Endothelial cell of umbilical vein (primary cell): ENCODE measurements around the gene MAFF. TPM values are rescaled to one million over a fixed set of nuclear protein-coding genes. Genes with fewer than 3 reads are reported as not detected.

Source experiments
- BruUV-seq: library from RNA; stranded (reverse); fragments of 400-500 nt; replicated peaks from 2 replicates; lab custom pipeline; 2021; lab: Mats Ljungman, UMichigan
- CTCF ChIA-PET: fragments of 300-600, 350-600 bp; sonication (Branson Sonifier 250); formaldehyde crosslinking; loops from one replicate; lab custom pipeline; 2021; ENCODE audit warnings: antibody characterized with exemption, inconsistent platforms; lab: Charles Lee
- POLR2A ChIA-PET: fragments of 300-600, 350-600 bp; sonication (Branson Sonifier 250); formaldehyde crosslinking; loops from one replicate; lab custom pipeline; 2021; ENCODE audit warnings: antibody characterized with exemption, inconsistent platforms; lab: Charles Lee
- DNase-seq: peaks from one replicate; pipeline ENCODE4 v3.0.0-alpha.2; 2011; ENCODE audit warnings: low read depth, low spot score
- FAIRE-seq: peaks from 2 replicates; lab custom pipeline; 2011; peaks lifted over from hg19 to GRCh38; lab: Jason Lieb, UNC
- H2AFZ ChIP-seq: 2 replicates; pipeline ENCODE4 v1.6.0; 2012; ENCODE audit warnings: low read depth, low read length, control low read depth, inconsistent platforms
- H3K27ac ChIP-seq: 2 replicates; pipeline ENCODE4 v1.5.1; 2011; ENCODE audit warnings: low read depth, mild to moderate bottlenecking, control low read depth, low read length, moderate library complexity; ENCODE audit not compliant: insufficient read depth
- H3K27me3 ChIP-seq, 2 experiments: 2 replicates each; pipeline versions ENCODE4 v1.6.0 to v1.6.1; 2011; ENCODE audit warnings: low read length in 2 of 2, mixed read lengths in 1 of 2; ENCODE audit not compliant: control insufficient read depth in 2 of 2, insufficient read depth in 2 of 2
- H3K36me3 ChIP-seq, 2 experiments: 2 replicates in 1 of 2; 3 replicates in 1 of 2; pipeline ENCODE4 v1.5.1; 2011; ENCODE audit warnings: low read length in 2 of 2, mild to moderate bottlenecking in 1 of 2, moderate library complexity in 1 of 2; ENCODE audit not compliant: control insufficient read depth in 2 of 2, insufficient read depth in 2 of 2; ENCODE audit errors: extremely low read depth in 1 of 2
- H3K4me1 ChIP-seq: 3 replicates; pipeline ENCODE4 v1.5.1; 2011; ENCODE audit warnings: mild to moderate bottlenecking, low read length; ENCODE audit not compliant: control insufficient read depth, insufficient read depth; ENCODE audit errors: extremely low read depth
- H3K4me2 ChIP-seq: 2 replicates; pipeline ENCODE4 v1.6.1; 2011; ENCODE audit warnings: low read length, control low read depth, mixed read lengths; ENCODE audit not compliant: insufficient read depth
- H3K4me3 ChIP-seq, 3 experiments: fragments of 200-600 bp in 1 of 3; sonication (generic), shearing (Covaris generic) in 1 of 3; replicated peaks in 1 of 3; 2 replicates each; pipeline ENCODE4 v1.5.1; 2011 to 2016; ENCODE audit warnings: control low read depth in 3 of 3, low read length in 3 of 3, mild to moderate bottlenecking in 2 of 3, inconsistent platforms in 1 of 3, low read depth in 1 of 3, moderate library complexity in 1 of 3; ENCODE audit not compliant: insufficient read depth in 1 of 3
- H3K79me2 ChIP-seq: 2 replicates; pipeline ENCODE4 v1.6.0; 2012; ENCODE audit warnings: low read length, inconsistent platforms; ENCODE audit not compliant: control insufficient read depth, insufficient read depth
- H3K9ac ChIP-seq: replicated peaks from 2 replicates; pipeline ENCODE3; 2011; ENCODE audit warnings: low read length, control low read depth; ENCODE audit not compliant: insufficient read depth; ENCODE audit errors: extremely low read depth
- H3K9me1 ChIP-seq: replicated peaks from 3 replicates; pipeline ENCODE4 v1.6.0; 2011; ENCODE audit warnings: mild to moderate bottlenecking, low read length; ENCODE audit not compliant: control insufficient read depth, insufficient read depth; ENCODE audit errors: extremely low read depth
- H3K9me3 ChIP-seq: replicated peaks from 2 replicates; pipeline ENCODE4 v1.5.1; 2012; ENCODE audit warnings: low read length, inconsistent platforms; ENCODE audit not compliant: control insufficient read depth, insufficient read depth
- H4K20me1 ChIP-seq: replicated peaks from 2 replicates; pipeline ENCODE3; 2011; ENCODE audit warnings: mild to moderate bottlenecking, low read length; ENCODE audit not compliant: control insufficient read depth, insufficient read depth; ENCODE audit errors: extremely low read depth
- MYC ChIP-seq: IDR thresholded peaks from one replicate; pipeline ENCODE4 v1.6.1; 2011; ENCODE audit warnings: mild to moderate bottlenecking, low read depth, low read length
- POLR2A ChIP-seq: IDR thresholded peaks from 2 replicates; pipeline ENCODE4 v1.6.1; 2012; ENCODE audit warnings: low read depth, mild to moderate bottlenecking, control low read depth, low read length
- POLR2AphosphoS5 ChIP-seq: IDR thresholded peaks from 2 replicates; pipeline ENCODE4 v1.6.1; 2012; ENCODE audit warnings: low read depth, mild to moderate bottlenecking, control low read depth, low read length, moderate library complexity; ENCODE audit not compliant: insufficient read depth
- dilution Hi-C: fragments of 300-500 bp; cut with MboI; formaldehyde crosslinking; loops from one replicate; pipeline ENCODE4 v1.15.0; 2019; ENCODE audit warnings: low sequenced_read_pairs; ENCODE audit not compliant: extremely low pct_ligation_motif_present
- intact Hi-C: fragments of 100-400 bp; cut with micrococcal nuclease; formaldehyde crosslinking; loops from one replicate; pipeline ENCODE4 v1.10.0; 2022
- polyA plus RNA-seq, 4 experiments: library from polyadenylated mRNA; depleted of rRNA in 3 of 4; stranded (reverse) in 3 of 4; unstranded in 1 of 4; fragments of >200 nt; gene quantifications; 2 replicates each; pipeline versions ENCODE4 v1.2.1 to v1.2.3, GENCODE V29; 2011 to 2012; ENCODE audit warnings: missing spikeins in 1 of 4
- total RNA-seq: library from RNA; stranded (reverse); gene quantifications from 2 replicates; pipeline ENCODE4 v1.2.3, GENCODE V29; 2021

MAFF gene
- total and polyA plus RNA-seq, 2 donors (not counting 3 experiments of a cell fraction or from before 2014, with no cell fraction given), result 29.0 to 61.2 TPM

GRCh38 chr22:38222797-38223119 is 21.0 kb downstream of the MAFF start:
- FAIRE-seq, result peak; percentile 91
- H3K4me1 ChIP-seq, result peaks cover 44% of the 10 kb centered on the region
- dilution Hi-C loops (no loop called here), intact Hi-C loops (no loop called here)
- peaks cover 4 to 36% of the 10 kb centered on the region in 2 experiments for H3K36me3 ChIP-seq
- BruUV-seq, result no TSS peak
- H3K4me3 ChIP-seq, result no peak overlapping the region
- H4K20me1 ChIP-seq, result no peaks in the 10 kb centered on the region
- peak overlapping the region; percentile 79 for H3K27ac ChIP-seq
- H3K9me3 ChIP-seq, result no peaks in the 10 kb centered on the region
- peak; percentile 30 for DNase-seq
- H3K79me2 ChIP-seq, result no peaks in the 10 kb centered on the region
- H3K4me2 ChIP-seq, result no peak overlapping the region
- TF ChIP-seq MYC (no peak), POLR2AphosphoS5 (peak; percentile 24)
- H2AFZ ChIP-seq, result no peak overlapping the region
- H3K9me1 ChIP-seq, result no peaks in the 10 kb centered on the region
- H3K9ac ChIP-seq, result peak overlapping the region; percentile 48
- CTCF ChIA-PET, result interaction anchor here (1.1 to 2.0 kb wide), 2 partner anchors 9 to 108 kb away, joined by 3 to 5 read pairs; no protein-coding TSS in a partner anchor
- H3K27me3 ChIP-seq, result no peaks in the 10 kb centered on the region
- POLR2A ChIA-PET, result no interaction called here

- FAIRE-seq, result no peak
- ChIA-PET POLR2A (no interaction called here), CTCF (interaction anchor here (1.1 to 2.0 kb wide), 3 partner anchors 9 to 109 kb away, joined by 3 to 5 read pairs (median 3); no protein-coding TSS in a partner anchor)
- H3K27ac ChIP-seq, result peak overlapping the region; percentile 79
- no peaks in the 10 kb centered on the region for H3K9me3 ChIP-seq
- H3K4me2 ChIP-seq, result no peak overlapping the region
- no peak overlapping the region for H2AFZ ChIP-seq
- H3K79me2 ChIP-seq, result no peaks in the 10 kb centered on the region
- H4K20me1 ChIP-seq, result no peaks in the 10 kb centered on the region
- no TSS peak for BruUV-seq
- intact Hi-C loops, result no loop called here
- H3K36me3 ChIP-seq, result peaks cover 4 to 36% of the 10 kb centered on the region in 2 experiments
- no peaks in the 10 kb centered on the region for H3K9me1 ChIP-seq
- no peak for DNase-seq
- no peaks in the 10 kb centered on the region for H3K27me3 ChIP-seq
- dilution Hi-C loops, result no loop called here
- TF ChIP-seq POLR2A, result no peak
- H3K9ac ChIP-seq, result peak overlapping the region; percentile 48
- no peak overlapping the region for H3K4me3 ChIP-seq
- peaks cover 44% of the 10 kb centered on the region for H3K4me1 ChIP-seq
Observed at GRCh38 chr22:38223289-38223960, 21.6 kb downstream of the MAFF start.
